K562 (cell line): Measurements from ENCODE around the gene SCLY. TPM values are rescaled to one million over a fixed set of nuclear protein-coding genes. Genes with fewer than 3 reads are reported as not detected.

ENCODE experiments used
- ATAC-seq: fragments of 200-7000 bp; cut with Tn5 transposase; 3 replicates; pipeline ENCODE4 v1.9.1; 2020; ENCODE audit warnings: moderate library complexity
- BruUV-seq: library from RNA; stranded (reverse); fragments of 400-500 nt; replicated peaks from 2 replicates; lab custom pipeline; 2021; lab: Mats Ljungman, UMichigan
- CTCF ChIA-PET: fragments of 300-600 bp; formaldehyde crosslinking; extraction: SDS; loops from one replicate; lab custom pipeline; 2021; ENCODE audit warnings: low intra/inter-chr PET ratio; lab: Yijun Ruan, JAX
- POLR2A ChIA-PET: fragments of 300-600, 350-650 bp; sonication (Branson Sonifier 250); formaldehyde crosslinking; extraction: SDS; loops from one replicate; lab custom pipeline; 2021; ENCODE audit warnings: antibody characterized with exemption, inconsistent platforms; lab: Yijun Ruan, JAX
- DNase-seq, 4 experiments: peaks; one replicate each; pipeline versions ENCODE4 v3.0.0 to v3.0.0-alpha.2; 2011 to 2018; ENCODE audit warnings: low spot score in 3 of 4, mixed read lengths in 3 of 4; ENCODE audit errors: extremely low read depth in 1 of 4
- FAIRE-seq: peaks from 2 replicates; lab custom pipeline; 2011; peaks lifted over from hg19 to GRCh38; lab: Jason Lieb, UNC
- H2AFZ ChIP-seq: 2 replicates; pipeline ENCODE4 v1.6.0; 2011; ENCODE audit warnings: low read depth, low read length, control low read depth, inconsistent platforms
- H3K27ac ChIP-seq: fragments of 200-600 bp; 3 replicates; pipeline ENCODE4 v1.8.0; 2011; ENCODE audit warnings: low read depth, mild to moderate bottlenecking, control low read depth, inconsistent platforms, low read length, moderate library complexity, mixed read lengths; ENCODE audit errors: extremely low read depth
- H3K27me3 ChIP-seq, 2 experiments: fragments of 300-600 bp in 1 of 2; 2 replicates in 1 of 2; 3 replicates in 1 of 2; pipeline versions ENCODE4 v1.6.0 to v1.8.0; 2011; ENCODE audit warnings: inconsistent platforms in 2 of 2, low read length in 2 of 2, mild to moderate bottlenecking in 1 of 2, mixed read lengths in 1 of 2, moderate library complexity in 1 of 2; ENCODE audit not compliant: control insufficient read depth in 2 of 2, insufficient read depth in 2 of 2
- H3K36me3 ChIP-seq: fragments of 300-600 bp; 3 replicates; pipeline ENCODE4 v1.8.0; 2011; ENCODE audit warnings: mild to moderate bottlenecking, low read length, inconsistent platforms; ENCODE audit not compliant: control insufficient read depth, insufficient read depth
- H3K4me1 ChIP-seq, 2 experiments: fragments of 200-600 bp in 1 of 2; replicated peaks in 1 of 2; 2 replicates in 1 of 2; 3 replicates in 1 of 2; pipeline versions ENCODE4 v1.5.1 to v1.8.0; 2011; ENCODE audit warnings: inconsistent platforms in 2 of 2, low read length in 2 of 2, mild to moderate bottlenecking in 1 of 2, mixed read lengths in 1 of 2, moderate library complexity in 1 of 2; ENCODE audit not compliant: control insufficient read depth in 2 of 2, insufficient read depth in 2 of 2
- H3K4me2 ChIP-seq: 2 replicates; pipeline ENCODE4 v1.6.1; 2011; ENCODE audit warnings: low read length, control low read depth, inconsistent platforms, mixed read lengths; ENCODE audit not compliant: insufficient read depth
- H3K4me3 ChIP-seq: fragments of 200-600 bp; sonication (generic), shearing (Covaris generic); 2 replicates; pipeline ENCODE4 v1.5.1; 2016; ENCODE audit warnings: control low read depth, inconsistent platforms
- H3K79me2 ChIP-seq: fragments of 200-600 bp; 3 replicates; pipeline ENCODE4 v1.8.0; 2011; ENCODE audit warnings: low read length, inconsistent platforms; ENCODE audit not compliant: control insufficient read depth, insufficient read depth
- H3K9ac ChIP-seq, 2 experiments: 2 replicates each; pipeline versions ENCODE4 v1.6.0 to v1.6.1; 2011; ENCODE audit warnings: low read depth in 2 of 2, low read length in 2 of 2, control low read depth in 1 of 2, inconsistent platforms in 1 of 2, mild to moderate bottlenecking in 1 of 2, mixed read lengths in 1 of 2; ENCODE audit not compliant: insufficient read depth in 1 of 2
- H3K9me1 ChIP-seq: one replicate; pipeline ENCODE4 v1.6.0; 2011; ENCODE audit warnings: inconsistent platforms, mild to moderate bottlenecking, low read length, moderate library complexity; ENCODE audit not compliant: control insufficient read depth, insufficient read depth
- H3K9me3 ChIP-seq: replicated peaks from 2 replicates; pipeline ENCODE4 v1.5.1; 2011; ENCODE audit warnings: low read depth, low read length, inconsistent platforms; ENCODE audit not compliant: control insufficient read depth, insufficient read depth
- H4K20me1 ChIP-seq: replicated peaks from 2 replicates; pipeline ENCODE4 v1.6.1; 2011; ENCODE audit warnings: low read length, inconsistent platforms, mixed read lengths; ENCODE audit not compliant: control insufficient read depth, insufficient read depth
- DIDO1 ChIP-seq: fragments of 450-650 bp; IDR thresholded peaks from 2 replicates; pipeline ENCODE4 v1.6.1; 2016; ENCODE audit warnings: low read depth, missing biosample characterization, missing genetic modification characterization
- ELF1 ChIP-seq: fragments of 200-800 bp; sonication (Bioruptor generic); IDR thresholded peaks from 2 replicates; pipeline ENCODE4 v1.6.1; 2016; ENCODE audit warnings: missing genetic modification characterization, missing compliant biosample characterization
- LARP7 ChIP-seq: fragments of 450-650 bp; IDR thresholded peaks from 2 replicates; pipeline ENCODE4 v1.6.1; 2016
- LEF1 ChIP-seq: fragments of 450-650 bp; IDR thresholded peaks from 2 replicates; pipeline ENCODE4 v1.6.1; 2016; ENCODE audit warnings: mild to moderate bottlenecking
- MAFG ChIP-seq: fragments of 450-650 bp; conservative IDR thresholded peaks from 2 replicates; pipeline ENCODE4 v1.6.1; 2016; ENCODE audit warnings: missing genetic modification characterization, missing compliant biosample characterization
- PHB2 ChIP-seq: fragments of 450-650 bp; IDR thresholded peaks from 2 replicates; pipeline ENCODE4 v1.6.1; 2017; ENCODE audit warnings: low read depth
- ZNF217 ChIP-seq: sonication (generic); formaldehyde crosslinking; IDR thresholded peaks from 2 replicates; pipeline ENCODE4 v1.8.0; 2022; ENCODE audit warnings: mild to moderate bottlenecking, missing genetic modification reagents
- ZNF444 ChIP-seq: fragments of 250-450 bp; sonication (Bioruptor Pico); IDR thresholded peaks from 2 replicates; pipeline ENCODE4 v1.4.0; 2020; ENCODE audit warnings: mild to moderate bottlenecking, moderate library complexity
- ZNF561 ChIP-seq: fragments of 450-650 bp; formaldehyde crosslinking; conservative IDR thresholded peaks from 2 replicates; pipeline ENCODE4 v1.4.0; 2020; ENCODE audit warnings: mild to moderate bottlenecking, moderate library complexity
- WGBS: fragments of 100-300 bp; shearing (Covaris generic); methylation state at CpG from one replicate; pipeline ENCODE4 v1.1.6; 2016; ENCODE audit warnings: low coverage, mixed read lengths; ENCODE audit not compliant: insufficient coverage; ENCODE audit errors: missing lambda C conversion rate; 5-methylcytosine and 5-hydroxymethylcytosine counted together
- in situ Hi-C: fragments of 300-500 bp; cut with MboI; formaldehyde crosslinking; loops from 4 replicates; pipeline ENCODE4 v1.15.0; 2018; ENCODE audit warnings: inconsistent platforms, mixed read lengths
- intact Hi-C: fragments of 100-400 bp; cut with micrococcal nuclease; formaldehyde crosslinking; loops from 2 replicates; pipeline ENCODE4 v1.14.2; 2022
- polyA plus RNA-seq, 8 experiments: library from polyadenylated mRNA; depleted of rRNA in 4 of 8; stranded (reverse) in 5 of 8; unstranded in 3 of 8; fragments of >200 nt; fragmentation: Nextera tagmentation in 2 of 8; fragmentation: Illumina TruSeq in 1 of 8; extraction: Ambion mirVana in 2 of 8; extraction: Trizol in 1 of 8; gene quantifications; 2 replicates each; pipeline versions ENCODE4 v1.2.1 to v1.2.3, GENCODE V29; 2011 to 2014; ENCODE audit warnings: inconsistent platforms in 1 of 8, missing spikeins in 1 of 8
- total RNA-seq, 7 experiments: library from RNA; depleted of rRNA in 6 of 7; stranded (reverse); fragments of >200 nt in 6 of 7; fragmentation: Illumina TruSeq in 2 of 7; extraction: Trizol in 2 of 7; gene quantifications; 2 replicates each; pipeline versions ENCODE4 v1.2.1 to v1.2.3, GENCODE V29; 2011 to 2021; ENCODE audit warnings: low replicate concordance in 1 of 7
- TF ChIP-seq, protein P1 (sequence below), 3 experiments: IDR thresholded peaks in 2 of 3; conservative IDR thresholded peaks in 1 of 3; 2 replicates each; pipeline ENCODE4 v1.5.1; 2011 to 2012; ENCODE audit warnings: low read length in 3 of 3, mild to moderate bottlenecking in 3 of 3, control low read depth in 2 of 3, improper control_type of control experiment in 1 of 3, inconsistent platforms in 1 of 3, low read depth in 1 of 3, mixed read lengths in 1 of 3, moderate library complexity in 1 of 3; ENCODE audit not compliant: insufficient read depth in 2 of 3
- TF ChIP-seq, protein P2 (sequence below): fragments of 250-450 bp; sonication (Bioruptor Pico); IDR thresholded peaks from 2 replicates; pipeline ENCODE4 v1.8.0; 2021; ENCODE audit warnings: borderline replicate concordance, mild to moderate bottlenecking, moderate library complexity; ENCODE audit not compliant: poor library complexity, severe bottlenecking
- TF ChIP-seq, protein P3 (sequence below), 2 experiments: fragments of 450-650 bp; IDR thresholded peaks; 2 replicates each; pipeline ENCODE4 v1.6.1; 2016
- TF ChIP-seq, protein P4 (sequence below): sonication (generic); formaldehyde crosslinking; IDR thresholded peaks from 2 replicates; pipeline ENCODE4 v1.8.0; 2023; ENCODE audit warnings: mild to moderate bottlenecking, missing genetic modification reagents

The SCLY gene
- total and polyA plus RNA-seq, 9 of the 15 experiments (the other 6 are each of a cell fraction or from before 2014, with no cell fraction given), result 2.6 to 32.2 (median 21.1) TPM

DNA sequence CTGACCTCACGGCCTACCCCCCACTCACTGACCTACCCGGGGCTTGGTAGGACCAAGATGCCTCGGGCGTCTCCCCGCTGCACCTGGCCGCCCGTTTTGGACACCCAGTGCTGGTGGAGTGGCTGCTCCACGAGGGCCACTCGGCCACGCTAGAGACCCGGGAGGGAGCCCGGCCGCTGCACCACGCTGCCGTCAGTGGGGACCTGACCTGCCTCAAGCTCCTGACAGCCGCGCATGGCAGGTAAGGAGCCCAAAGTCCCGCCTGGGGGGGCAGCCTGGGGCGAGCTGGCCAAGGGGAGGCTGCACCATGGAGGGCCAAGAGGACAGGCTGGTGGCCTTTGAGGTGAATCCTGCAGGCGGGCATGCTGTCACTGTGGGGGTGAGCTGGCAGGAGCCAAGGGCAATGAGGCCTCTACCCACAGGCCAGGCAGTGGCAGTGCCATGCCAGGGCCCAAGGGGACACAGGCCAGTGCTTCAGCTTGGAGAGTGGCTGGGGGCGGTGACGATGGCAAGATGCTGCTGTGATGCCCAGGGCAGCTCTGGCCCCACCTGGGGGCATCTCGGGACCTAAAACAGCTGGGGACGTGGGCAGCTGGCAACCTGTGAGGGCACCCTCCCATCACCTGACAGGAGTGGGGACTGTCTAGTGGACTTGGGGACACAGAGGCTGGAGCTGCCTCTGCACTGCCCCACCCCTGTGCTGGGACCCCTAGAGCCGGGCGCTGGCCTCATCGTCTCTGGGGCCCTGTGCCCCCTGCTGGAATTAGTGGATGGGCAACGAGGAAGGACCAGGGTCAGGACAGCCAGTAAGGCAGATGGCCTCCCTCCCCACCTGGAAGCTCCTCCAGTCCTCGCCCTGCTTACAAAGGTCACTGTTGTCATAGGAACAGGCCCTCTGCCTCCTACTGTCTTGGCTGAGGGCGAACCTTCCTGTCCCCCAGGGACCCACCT, 41.4 kb downstream of the SCLY start:
- H3K79me2 ChIP-seq, result no peaks in the 10 kb centered on the region
- no peak overlapping the region for H3K9ac ChIP-seq
- in situ Hi-C loops (loop anchor here (10.0 kb wide), 1 partner anchor 247 kb away; the partner anchor contains the start of gene RAMP1), intact Hi-C loops (no loop called here)
- BruUV-seq, result no TSS peak
- ATAC-seq (no peak), FAIRE-seq (no peak), DNase-seq (no peak)
- ChIA-PET POLR2A (interaction anchor here (0.6 to 2.0 kb wide), 2 partner anchors 11 to 78 kb away, joined by 3 to 4 read pairs; no protein-coding TSS in a partner anchor), CTCF (no interaction called here)
- H3K4me1 ChIP-seq, result peaks cover 6 to 62% of the 10 kb centered on the region in 2 experiments; a peak in 3 of 5 replicates
- H3K27ac ChIP-seq, result no peak overlapping the region
- H3K4me2 ChIP-seq, result no peak overlapping the region
- no peaks in the 10 kb centered on the region for H3K9me3 ChIP-seq
- H2AFZ ChIP-seq, result no peak overlapping the region
- no peak overlapping the region for H3K4me3 ChIP-seq
- peaks cover 3% of the 10 kb centered on the region for H3K9me1 ChIP-seq
- WGBS, result 31% methylated on average over 17 of the region's 30 CpGs
- H3K27me3 ChIP-seq, result no peaks in the 10 kb centered on the region
- H3K36me3 ChIP-seq, result no peaks in the 10 kb centered on the region
- H4K20me1 ChIP-seq, result no peaks in the 10 kb centered on the region
- no peak for TF ChIP-seq ZNF444 (CRISPR knock-in tag)
- TF ChIP-seq, protein P1, sequence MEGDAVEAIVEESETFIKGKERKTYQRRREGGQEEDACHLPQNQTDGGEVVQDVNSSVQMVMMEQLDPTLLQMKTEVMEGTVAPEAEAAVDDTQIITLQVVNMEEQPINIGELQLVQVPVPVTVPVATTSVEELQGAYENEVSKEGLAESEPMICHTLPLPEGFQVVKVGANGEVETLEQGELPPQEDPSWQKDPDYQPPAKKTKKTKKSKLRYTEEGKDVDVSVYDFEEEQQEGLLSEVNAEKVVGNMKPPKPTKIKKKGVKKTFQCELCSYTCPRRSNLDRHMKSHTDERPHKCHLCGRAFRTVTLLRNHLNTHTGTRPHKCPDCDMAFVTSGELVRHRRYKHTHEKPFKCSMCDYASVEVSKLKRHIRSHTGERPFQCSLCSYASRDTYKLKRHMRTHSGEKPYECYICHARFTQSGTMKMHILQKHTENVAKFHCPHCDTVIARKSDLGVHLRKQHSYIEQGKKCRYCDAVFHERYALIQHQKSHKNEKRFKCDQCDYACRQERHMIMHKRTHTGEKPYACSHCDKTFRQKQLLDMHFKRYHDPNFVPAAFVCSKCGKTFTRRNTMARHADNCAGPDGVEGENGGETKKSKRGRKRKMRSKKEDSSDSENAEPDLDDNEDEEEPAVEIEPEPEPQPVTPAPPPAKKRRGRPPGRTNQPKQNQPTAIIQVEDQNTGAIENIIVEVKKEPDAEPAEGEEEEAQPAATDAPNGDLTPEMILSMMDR (IDR thresholded peaks at IDR 0.05 in 2 of 3, conservative IDR thresholded peaks at IDR 0.05 in 1 of 3; ENCODE audit: insufficient read depth in 2 of 3, low read depth in 1 of 3, low read length in 3 of 3), result no peak
- TF ChIP-seq, protein P2, sequence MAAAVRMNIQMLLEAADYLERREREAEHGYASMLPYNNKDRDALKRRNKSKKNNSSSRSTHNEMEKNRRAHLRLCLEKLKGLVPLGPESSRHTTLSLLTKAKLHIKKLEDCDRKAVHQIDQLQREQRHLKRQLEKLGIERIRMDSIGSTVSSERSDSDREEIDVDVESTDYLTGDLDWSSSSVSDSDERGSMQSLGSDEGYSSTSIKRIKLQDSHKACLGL (CRISPR knock-in tag), result no peak
- TF ChIP-seq LEF1, result no peak
- TF ChIP-seq, protein P3, sequence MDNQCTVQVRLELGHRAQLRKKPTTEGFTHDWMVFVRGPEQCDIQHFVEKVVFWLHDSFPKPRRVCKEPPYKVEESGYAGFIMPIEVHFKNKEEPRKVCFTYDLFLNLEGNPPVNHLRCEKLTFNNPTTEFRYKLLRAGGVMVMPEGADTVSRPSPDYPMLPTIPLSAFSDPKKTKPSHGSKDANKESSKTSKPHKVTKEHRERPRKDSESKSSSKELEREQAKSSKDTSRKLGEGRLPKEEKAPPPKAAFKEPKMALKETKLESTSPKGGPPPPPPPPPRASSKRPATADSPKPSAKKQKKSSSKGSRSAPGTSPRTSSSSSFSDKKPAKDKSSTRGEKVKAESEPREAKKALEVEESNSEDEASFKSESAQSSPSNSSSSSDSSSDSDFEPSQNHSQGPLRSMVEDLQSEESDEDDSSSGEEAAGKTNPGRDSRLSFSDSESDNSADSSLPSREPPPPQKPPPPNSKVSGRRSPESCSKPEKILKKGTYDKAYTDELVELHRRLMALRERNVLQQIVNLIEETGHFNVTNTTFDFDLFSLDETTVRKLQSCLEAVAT (IDR thresholded peaks at IDR 0.05), result no peak
- TF ChIP-seq MAFG, result no peak
- no peak for TF ChIP-seq ELF1 (tag)
- TF ChIP-seq DIDO1, result no peak
- TF ChIP-seq PHB2, result no peak
- no peak for TF ChIP-seq LARP7
- TF ChIP-seq, protein P4, sequence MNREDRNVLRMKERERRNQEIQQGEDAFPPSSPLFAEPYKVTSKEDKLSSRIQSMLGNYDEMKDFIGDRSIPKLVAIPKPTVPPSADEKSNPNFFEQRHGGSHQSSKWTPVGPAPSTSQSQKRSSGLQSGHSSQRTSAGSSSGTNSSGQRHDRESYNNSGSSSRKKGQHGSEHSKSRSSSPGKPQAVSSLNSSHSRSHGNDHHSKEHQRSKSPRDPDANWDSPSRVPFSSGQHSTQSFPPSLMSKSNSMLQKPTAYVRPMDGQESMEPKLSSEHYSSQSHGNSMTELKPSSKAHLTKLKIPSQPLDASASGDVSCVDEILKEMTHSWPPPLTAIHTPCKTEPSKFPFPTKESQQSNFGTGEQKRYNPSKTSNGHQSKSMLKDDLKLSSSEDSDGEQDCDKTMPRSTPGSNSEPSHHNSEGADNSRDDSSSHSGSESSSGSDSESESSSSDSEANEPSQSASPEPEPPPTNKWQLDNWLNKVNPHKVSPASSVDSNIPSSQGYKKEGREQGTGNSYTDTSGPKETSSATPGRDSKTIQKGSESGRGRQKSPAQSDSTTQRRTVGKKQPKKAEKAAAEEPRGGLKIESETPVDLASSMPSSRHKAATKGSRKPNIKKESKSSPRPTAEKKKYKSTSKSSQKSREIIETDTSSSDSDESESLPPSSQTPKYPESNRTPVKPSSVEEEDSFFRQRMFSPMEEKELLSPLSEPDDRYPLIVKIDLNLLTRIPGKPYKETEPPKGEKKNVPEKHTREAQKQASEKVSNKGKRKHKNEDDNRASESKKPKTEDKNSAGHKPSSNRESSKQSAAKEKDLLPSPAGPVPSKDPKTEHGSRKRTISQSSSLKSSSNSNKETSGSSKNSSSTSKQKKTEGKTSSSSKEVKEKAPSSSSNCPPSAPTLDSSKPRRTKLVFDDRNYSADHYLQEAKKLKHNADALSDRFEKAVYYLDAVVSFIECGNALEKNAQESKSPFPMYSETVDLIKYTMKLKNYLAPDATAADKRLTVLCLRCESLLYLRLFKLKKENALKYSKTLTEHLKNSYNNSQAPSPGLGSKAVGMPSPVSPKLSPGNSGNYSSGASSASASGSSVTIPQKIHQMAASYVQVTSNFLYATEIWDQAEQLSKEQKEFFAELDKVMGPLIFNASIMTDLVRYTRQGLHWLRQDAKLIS, result no peak
- TF ChIP-seq ZNF561 (CRISPR knock-in tag), result no peak
- TF ChIP-seq ZNF217 (CRISPR knock-in tag), result no peak
